GM19025 (cell line): ENCODE data around the gene EIF4E1B.

Experiments used
- ATAC-seq: cut with Tn5 transposase; IDR thresholded peaks from one replicate; pipeline ENCODE4 v1.9.1; 2021; ENCODE audit warnings: mild to moderate bottlenecking, low read depth, moderate library complexity; ENCODE audit not compliant: unreplicated experiment

Gene EIF4E1B

GRCh38 chr5:176603091-176603490, 27.4 kb upstream of the EIF4E1B start:
- ATAC-seq = no peak

GRCh38 chr5:176606032-176606431, 24.4 kb upstream of the EIF4E1B start:
- ATAC-seq = no peak

GRCh38 chr5:176606875-176607274, 23.6 kb upstream of the EIF4E1B start:
- ATAC-seq = no peak

GRCh38 chr5:176608142-176608705, 22.3 kb upstream of the EIF4E1B start:
- no peak for ATAC-seq

- ATAC-seq = no peak
Measured at GRCh38 chr5:176608937-176609723, 21.3 kb upstream of the EIF4E1B start.

- peak; percentile 77 for ATAC-seq
Measured at GRCh38 chr5:176609724-176610434, 20.6 kb upstream of the EIF4E1B start, which contains the start of gene GPRIN1. TSS of gene GPRIN1 (minus strand) at chr5:176610156. CDS start at chr5:176599834, 10,322 bp downstream.

GRCh38 chr5:176610435-176610773, 20.1 kb upstream of the EIF4E1B start:
- ATAC-seq = no peak

GRCh38 chr5:176611435-176611834, 19.0 kb upstream of the EIF4E1B start:
- no peak for ATAC-seq

GRCh38 chr5:176612008-176612407, 18.5 kb upstream of the EIF4E1B start:
- no peak for ATAC-seq

GRCh38 chr5:176612855-176613254, 17.6 kb upstream of the EIF4E1B start:
- ATAC-seq = no peak

- no peak for ATAC-seq
Measured at GRCh38 chr5:176614805-176615478, 15.5 kb upstream of the EIF4E1B start.

- ATAC-seq = no peak
Measured at GRCh38 chr5:176616511-176616910, 14.0 kb upstream of the EIF4E1B start.

GRCh38 chr5:176618783-176619182, 11.7 kb upstream of the EIF4E1B start:
- no peak for ATAC-seq

GRCh38 chr5:176619203-176619568, 11.3 kb upstream of the EIF4E1B start:
- no peak for ATAC-seq

- ATAC-seq = no peak
Measured at GRCh38 chr5:176619569-176620332, 10.7 kb upstream of the EIF4E1B start.

- no peak for ATAC-seq
Measured at GRCh38 chr5:176620333-176620981, 10.0 kb upstream of the EIF4E1B start.

GRCh38 chr5:176621661-176622079, 8.8 kb upstream of the EIF4E1B start:
- ATAC-seq = no peak

GRCh38 chr5:176624142-176624541, 6.3 kb upstream of the EIF4E1B start:
- no peak for ATAC-seq

- no peak for ATAC-seq
Measured at GRCh38 chr5:176624938-176625337, 5.5 kb upstream of the EIF4E1B start.

- ATAC-seq = no peak
Measured at GRCh38 chr5:176625512-176625911, 5.0 kb upstream of the EIF4E1B start.
